Measurements from ENCODE around the gene SIRT2.
A peak's percentile ranks its signal among the peaks of the same experiment; 100 is the strongest.
"Not testable (repeated sequence)": the region's sequence is repeated elsewhere in the genome, so short reads cannot be mapped to it uniquely, and the experiment has no call there.

The SIRT2 gene

DNA sequence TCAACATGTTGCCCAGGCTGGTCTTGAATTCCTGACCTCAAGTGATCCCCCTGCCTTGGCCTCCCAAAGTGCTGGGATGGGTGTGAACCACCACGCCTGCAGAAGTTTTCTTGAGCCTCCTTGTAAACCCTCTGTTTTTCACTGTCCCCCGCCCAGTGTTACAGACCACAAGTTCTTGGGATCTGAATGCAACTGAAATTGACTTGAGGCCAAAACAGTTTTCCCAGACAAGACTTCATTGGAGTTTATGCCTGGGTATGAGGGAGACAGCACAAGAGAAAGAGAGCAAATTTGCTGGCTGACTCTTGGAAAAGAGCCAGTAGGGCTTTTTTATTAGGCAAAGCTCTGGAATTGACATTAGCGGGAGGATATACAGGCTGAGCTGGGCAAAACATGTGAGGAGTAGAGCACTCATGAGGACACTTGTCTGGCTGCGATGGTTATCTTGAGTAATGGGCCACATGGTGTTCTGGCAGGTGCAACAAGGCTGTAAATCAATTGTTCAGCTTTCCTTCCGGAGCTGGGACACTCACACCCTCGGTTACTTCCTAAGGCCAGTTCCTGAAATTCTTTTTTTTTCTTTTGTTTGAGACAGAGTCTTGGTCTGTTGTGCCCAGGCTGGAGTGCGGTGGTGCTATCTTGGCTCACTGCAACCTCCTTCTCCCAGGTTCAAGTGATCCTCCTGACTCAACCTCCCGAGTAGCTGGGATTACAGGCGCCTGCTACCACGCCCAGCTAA is 36.9 kb downstream of the SIRT2 start:
- DNase-seq = no peak

DNA sequence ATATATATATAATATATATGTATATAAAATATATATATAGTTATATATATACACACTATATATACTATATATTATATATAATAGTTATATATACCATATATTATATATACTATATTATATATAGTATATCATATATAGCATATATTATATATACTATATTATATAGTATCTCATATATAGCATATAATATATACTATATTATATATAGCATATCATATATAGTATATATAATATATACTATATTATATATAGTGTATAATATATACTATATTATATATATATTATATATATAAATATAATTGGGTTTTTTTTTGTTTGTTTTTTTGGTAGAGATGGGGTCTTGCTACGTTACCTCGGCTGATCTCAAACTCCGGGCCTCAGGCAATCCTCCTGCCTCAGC is 38.0 kb downstream of the SIRT2 start:
- no peak for DNase-seq

DNA sequence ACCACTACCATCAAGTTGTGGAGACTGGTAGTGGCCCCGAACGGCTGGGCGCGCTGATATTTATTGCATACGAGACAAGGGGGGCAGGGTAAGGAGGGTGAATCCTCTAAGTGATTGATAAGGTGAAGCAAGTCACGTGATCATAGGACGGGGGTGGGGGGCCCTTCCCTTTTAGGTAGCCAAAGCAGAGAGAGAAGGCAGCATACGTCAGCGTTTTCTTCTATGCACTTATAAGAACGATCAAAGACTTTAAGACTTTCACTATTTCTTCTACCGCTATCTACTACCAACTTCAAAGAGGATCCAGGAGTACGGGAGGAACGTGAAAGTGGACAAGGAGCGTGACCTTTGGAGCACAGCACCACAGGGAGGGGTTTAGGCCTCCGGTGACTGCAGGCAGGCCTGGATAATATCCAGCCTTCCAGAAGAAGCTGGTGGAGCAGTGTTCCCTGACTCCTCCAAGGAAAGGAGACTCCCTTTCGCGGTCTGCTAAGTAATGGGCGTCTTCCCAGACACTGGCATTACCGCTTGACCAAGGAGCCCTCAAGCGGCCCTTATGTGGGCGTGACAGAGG is 39.7 kb downstream of the SIRT2 start:
- not testable (repeated sequence) for DNase-seq

DNA sequence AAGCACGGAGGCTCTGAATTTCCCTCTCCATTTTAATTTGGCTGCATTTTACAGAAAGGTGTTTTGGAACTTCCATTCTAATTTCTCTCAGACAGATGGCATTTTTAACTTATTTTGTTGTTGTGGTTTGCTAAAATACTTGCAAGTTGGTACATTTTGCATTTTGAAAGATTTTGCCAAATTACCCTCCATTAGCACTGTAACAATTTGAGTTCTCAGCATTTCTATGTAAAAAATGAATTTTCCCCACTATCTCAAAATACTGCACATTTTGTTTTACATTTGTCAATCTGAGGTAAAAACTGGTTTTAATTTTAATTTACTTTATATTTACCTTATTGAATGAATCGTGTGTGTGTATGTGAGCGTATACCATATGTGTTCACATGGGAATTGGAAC is 42.6 kb downstream of the SIRT2 start:
- no peak for DNase-seq

DNA sequence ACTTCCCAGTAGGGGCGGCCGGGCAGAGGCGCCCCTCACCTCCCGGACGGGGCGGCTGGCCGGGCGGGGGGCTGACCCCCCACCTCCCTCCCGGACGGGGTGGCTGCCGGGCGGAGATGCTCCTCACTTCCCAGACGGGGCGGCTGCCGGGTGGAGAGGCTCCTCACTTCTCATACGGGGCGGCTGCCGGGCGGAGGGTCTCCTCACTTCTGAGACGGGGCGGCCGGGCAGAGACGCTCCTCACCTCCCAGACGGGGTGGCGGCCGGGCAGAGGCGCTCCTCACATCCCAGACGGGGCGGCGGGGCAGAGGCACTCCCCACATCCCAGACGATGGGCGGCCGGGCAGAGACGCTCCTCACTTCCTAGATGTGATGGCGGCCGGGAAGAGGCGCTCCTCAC is 43.7 kb downstream of the SIRT2 start:
- not testable (repeated sequence) for DNase-seq

DNA sequence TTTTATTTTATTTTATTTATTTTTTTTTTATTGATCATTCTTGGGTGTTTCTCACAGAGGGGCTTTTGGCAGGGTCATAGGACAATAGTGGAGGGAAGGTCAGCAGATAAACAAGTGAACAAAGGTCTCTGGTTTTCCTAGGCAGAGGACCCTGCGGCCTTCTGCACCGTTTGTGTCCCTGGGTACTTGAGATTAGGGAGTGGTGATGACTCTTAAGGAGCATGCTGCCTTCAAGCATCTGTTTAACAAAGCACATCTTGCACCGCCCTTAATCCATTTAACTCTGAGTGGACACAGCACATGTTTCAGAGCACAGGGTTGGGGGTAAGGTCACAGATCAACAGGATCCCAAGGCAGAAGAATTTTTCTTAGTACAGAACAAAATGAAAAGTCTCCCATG is 44.5 kb downstream of the SIRT2 start:
- not testable (repeated sequence) for DNase-seq

DNA sequence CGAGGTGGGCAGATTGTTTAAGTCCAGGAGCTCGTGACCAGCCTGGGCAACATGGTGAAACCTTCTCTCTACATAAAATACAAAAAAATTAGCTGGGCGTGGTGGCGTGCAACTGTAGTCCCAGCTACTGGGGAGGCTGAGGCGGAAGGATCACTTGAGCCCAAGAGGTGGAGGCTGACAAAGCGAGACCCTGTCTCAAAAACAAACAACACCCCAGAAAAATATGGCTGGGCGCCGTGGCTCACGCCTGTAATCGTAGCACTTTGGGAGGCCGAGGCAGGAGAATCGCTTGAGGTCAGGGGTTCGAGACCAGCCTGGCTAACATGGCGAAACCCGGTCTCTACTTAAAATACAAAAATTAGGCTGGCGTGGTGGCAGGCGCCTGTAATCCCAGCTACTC is 46.2 kb downstream of the SIRT2 start:
- DNase-seq = no peak

DNA sequence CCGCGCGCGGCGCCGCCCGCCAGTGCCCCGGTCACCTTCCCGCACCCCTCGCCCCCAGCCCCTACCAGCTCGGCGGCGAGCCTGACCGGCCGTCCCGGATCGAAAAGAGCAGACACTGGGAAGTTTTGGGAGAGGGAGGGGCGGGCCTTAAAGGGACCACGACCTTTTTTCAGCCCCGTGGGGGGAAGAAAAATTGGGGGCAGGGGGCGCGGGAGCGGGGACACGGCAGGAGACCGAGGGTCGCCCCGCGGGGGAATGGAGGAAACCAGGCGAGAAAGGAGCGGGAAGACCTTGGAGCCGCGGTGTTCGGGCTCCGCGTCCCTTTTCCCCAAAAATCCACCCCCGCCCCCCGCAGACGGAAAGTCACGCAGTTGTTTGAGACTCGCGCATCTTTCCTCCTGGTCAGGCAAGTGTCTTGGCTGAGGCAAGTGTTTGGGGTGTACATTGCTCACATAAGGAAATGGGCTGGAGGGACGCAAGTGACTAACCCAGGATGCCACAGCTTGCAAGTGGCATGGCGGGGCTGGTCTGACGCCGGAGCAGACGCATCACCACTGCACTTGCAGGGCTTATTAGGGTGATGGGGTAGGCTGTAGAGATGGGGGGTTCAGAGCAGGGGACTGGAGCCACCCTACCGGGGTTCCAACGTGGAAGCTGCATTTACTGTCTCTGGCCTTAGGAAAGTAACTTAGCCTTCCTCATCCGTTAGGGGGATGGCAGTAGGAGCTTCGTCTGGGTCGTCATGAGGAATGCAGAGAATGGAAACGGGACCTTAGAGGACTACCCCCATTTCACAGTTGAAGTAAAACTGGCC is 47.0 kb downstream of the SIRT2 start:
- DNase-seq = peak; percentile 76

DNA sequence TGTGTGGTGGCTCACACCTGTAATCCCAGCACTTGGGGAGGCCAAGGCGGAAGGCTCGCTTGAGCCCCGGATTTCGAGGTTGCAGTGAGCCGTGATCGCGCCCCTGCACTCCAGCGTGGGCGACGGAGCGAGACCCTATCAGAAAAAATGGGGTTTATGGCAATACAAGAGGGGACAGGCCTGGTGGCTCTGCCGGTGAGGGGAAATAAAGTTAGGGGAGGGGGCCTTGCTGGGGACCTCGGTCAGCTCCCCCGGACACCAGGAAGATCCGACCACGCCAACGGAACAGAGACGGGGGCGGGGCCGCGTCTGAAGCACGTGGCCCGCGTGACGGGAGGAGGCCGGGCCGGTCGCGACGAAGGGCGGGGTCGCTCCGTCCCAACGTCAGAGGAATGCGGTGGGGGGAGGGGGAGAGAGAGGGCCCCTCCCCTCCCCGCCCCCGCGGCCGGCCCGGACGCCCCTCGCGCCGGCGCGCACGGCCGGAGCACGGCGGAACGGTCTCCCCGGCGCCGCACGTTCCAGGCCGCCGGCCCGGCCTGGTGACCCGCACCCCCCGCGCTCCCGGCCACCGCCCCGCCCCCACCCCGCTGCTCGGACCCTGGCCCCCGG is 47.7 kb downstream of the SIRT2 start:
- DNase-seq = peak; percentile 93

DNA sequence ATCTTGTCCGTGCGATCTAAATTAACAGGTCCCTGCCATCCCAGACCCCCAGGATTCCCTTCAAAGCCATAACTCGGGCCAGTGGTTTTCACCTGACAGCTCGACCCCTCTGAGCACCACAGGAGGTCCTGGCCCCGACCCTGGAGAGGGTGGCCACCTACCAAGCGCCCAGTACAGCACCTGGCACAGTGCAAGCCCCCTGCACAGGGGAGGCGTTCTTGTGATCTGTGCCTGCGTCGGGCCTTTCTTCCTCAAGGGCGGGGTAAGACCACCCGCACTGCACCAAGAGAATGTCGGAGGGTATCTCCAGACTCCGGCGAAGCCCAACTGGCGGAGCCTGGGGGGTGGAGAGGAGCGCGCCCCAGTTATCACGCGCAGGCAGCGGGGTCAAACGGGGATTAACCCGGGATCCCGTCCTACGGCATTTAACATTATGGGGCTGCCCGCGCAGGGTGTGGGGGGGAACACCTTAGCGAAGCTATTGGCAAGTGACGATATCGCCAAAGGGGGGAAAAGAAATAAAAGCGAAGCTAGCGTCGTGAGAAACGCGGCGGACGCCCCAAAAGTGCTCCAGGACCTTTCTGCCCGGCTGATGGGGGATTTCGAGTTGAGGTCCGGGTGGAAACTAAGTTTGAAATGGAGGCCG is 48.3 kb downstream of the SIRT2 start:
- peak; percentile 43 for DNase-seq

DNA sequence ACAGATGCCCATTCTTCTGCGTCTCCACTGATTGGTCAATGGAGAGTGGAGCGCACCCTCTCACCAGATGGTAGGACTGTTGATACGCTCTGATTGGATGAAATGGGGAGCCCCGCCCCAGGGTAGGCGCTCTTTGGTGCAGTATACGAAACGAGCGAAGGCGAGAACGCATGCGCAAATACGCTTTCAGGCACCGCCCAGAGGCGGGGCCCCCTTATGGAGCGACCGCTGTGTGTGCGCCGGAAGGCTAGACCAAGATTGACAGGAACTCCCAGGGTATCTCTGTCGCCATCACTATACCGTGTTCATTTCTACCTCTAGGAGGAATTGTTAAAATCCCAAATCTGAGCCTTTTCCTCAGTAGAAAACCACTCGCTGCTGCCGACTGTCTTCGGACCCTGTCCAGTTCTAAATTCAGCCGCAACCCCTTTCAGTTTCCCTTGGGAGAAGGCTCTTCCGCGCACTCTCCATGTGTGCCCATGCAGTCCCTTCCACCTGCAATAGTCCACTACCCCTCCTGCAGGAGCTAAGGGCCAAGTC is 48.9 kb downstream of the SIRT2 start:
- no peak for DNase-seq

DNA sequence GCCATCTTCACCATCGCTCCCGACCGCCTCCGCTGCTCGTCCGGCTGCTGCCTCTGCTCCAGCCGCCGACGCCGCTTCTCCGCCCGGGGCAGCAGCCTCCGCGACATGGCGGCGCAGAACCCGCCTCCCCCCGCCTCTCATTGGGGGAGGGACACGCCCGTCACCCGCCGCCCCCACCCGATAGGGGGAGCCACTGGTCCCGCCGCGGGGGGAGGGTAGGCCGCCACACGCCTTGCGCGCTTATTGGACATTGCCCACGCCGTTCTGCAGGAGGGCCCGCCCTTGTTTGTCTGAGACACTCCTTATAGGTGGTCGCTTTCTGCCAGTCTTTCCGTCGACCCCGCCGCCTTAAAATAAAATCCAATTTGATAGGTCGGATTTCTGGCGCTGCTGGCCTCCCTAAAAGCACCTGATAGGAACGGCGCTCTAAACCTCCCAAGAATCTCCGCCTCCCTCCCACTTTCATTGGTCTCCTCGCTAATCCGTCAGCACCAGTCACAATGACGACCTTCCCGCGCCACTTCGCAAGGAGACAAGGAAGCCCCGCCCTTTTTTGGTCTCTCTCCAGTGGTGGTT is 49.5 kb downstream of the SIRT2 start, which contains the start of gene HNRNPL:
Gene HNRNPL (minus strand): TSS at position 127 of the 576 bp plus-strand sequence. CDS start 20 bp downstream, at position 107.
- DNase-seq = peak; percentile 99

DNA sequence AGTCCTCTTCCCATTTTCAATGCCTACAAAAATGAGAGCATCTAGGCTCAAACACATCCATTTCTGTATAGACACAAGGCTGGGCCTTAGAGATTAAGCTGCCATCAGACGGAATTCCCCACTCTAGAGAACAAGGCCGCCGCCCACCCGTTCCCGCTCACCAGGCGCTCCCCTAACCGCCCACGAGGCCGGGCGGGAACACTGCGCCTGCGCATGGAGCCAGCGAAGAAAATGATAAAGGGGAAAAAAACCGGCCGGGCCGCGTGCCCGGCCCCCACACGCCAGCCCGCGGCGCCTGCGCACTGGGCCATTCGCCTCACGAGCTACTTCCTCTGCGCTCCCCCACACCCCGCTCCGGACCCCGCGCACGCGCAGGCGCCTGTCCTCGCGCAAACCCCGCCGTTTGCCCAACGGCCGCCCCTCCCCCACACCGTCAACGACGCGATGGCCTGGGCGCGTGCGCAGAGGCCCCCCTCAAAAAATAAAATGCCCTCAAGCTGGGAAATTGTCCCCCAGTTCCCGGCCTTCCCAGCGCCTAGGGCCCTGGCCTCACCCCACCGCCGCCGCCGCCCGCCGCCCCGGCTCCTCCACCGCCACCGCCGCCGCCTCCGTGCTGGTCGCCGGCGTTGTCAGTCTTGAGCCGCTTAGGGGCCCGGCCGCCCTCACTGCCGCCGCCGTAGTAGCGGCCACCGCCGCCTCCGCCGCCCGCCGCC is 50.1 kb downstream of the SIRT2 start:
- peak; percentile 99 for DNase-seq

DNA sequence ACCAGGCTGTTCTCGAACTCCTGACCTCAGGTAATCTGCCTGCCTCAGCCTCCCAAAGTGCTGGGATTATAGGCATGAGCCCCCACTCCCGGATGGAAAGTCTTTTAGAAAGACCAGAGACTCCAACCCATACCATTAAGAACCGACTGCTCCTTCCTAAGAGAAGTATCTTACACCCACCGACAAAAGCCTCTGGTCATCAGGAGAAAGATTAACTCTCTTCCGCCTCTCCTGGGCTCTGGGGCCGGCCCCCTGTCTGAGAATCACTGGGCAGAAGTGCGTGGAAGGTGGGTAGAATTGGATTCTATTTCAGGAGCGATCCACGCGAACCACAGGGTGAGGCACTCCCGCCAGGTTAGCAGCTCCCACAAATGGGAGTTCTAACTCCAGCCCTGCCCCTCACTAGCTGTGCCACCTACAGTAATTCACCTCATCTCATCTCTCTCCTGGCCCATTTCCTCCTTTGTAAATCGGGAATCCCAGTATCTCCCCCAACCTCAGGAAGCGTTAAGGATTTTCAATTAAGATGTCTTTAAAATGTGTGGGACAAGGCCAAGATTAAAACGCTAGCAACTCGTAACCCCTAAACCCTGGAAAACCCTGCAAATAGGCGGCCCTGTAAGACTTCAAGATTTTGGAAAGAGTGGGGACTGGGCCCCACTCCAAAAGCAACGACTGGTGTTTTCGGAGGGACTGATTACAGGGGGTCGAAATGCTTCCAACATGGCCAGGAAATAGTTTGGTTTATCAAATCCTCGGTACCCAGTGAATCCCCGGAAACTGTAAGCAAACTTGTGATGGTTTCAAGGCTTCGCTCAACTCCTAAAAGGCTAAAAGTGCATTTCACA is 50.9 kb downstream of the SIRT2 start:
- DNase-seq = no peak

DNA sequence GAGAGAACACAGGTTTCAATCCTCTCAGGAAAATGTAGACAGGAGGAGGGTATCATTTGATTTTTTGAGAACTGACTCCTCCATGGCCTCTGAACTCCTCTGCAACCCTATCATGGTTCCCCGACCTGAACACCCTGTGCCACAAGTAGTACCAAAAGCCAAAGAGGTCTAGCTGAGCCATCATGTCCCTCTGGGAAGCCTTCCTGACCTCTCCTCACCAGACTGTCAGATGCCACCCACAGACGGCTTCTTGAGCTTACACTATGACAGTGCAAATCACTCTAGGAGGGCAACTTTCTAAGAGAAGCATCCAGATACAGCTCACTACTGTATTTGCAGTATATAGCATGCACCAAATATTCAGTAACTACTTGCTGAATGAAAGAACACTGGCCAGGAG is 53.3 kb downstream of the SIRT2 start:
- DNase-seq = no peak

DNA sequence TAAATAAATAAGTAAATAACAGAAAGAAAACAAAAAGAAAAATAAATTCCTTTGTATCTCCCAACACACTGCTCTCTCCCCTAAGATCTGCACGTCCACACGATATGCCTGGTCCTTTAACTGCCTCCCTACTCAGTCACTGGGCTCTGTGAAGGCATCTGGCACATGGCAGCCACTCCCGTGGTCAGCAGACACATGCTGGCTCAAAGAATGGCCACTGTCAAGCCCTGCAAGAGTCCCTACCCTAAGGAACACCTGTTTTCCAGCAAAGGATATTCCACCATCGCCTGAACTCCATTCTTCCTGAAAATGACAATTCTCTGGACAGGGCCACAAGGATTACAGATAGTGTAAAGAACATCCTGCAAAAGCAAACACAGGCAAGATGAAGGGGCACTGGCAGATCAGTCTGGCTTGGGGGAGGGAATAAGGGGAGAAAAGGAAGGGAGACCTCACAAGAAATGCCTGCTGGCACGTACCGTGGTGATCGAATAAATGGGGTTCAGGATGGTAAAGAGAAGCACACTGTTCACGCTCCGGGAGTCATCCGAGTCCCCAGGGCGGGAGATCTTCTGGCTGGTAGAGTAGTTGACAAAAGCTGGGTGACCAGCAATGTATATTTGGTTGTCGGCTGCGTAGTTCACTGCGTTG is 53.9 kb downstream of the SIRT2 start:
- no peak for DNase-seq

DNA sequence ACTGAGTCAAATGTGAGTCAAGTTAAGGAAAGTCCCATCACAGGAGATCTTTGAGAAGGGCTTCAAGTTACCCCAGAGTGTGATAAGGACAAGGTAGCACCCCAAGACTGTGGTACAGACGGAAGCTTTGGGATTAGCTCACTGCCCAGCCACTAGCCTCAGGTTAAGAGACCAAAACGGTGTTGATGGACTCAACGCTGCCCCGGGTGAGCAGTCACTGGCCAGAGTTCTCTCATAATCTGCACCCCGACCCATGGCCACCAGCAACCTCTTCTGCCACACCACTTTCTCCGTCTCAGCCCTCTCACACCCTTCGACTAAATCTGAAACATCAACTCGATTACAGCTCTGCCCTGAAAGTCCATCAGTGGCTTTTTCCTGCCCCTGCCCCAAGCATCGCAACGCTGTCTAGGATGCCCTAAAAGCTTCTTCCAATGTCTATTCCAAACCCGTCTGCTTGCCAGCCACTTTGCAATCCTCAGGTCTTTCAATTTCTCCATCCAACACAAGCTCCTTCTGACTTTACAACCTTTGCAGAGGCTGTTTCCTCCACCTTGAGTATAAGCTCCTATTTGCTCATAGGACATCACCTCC is 55.2 kb downstream of the SIRT2 start:
- no peak for DNase-seq

DNA sequence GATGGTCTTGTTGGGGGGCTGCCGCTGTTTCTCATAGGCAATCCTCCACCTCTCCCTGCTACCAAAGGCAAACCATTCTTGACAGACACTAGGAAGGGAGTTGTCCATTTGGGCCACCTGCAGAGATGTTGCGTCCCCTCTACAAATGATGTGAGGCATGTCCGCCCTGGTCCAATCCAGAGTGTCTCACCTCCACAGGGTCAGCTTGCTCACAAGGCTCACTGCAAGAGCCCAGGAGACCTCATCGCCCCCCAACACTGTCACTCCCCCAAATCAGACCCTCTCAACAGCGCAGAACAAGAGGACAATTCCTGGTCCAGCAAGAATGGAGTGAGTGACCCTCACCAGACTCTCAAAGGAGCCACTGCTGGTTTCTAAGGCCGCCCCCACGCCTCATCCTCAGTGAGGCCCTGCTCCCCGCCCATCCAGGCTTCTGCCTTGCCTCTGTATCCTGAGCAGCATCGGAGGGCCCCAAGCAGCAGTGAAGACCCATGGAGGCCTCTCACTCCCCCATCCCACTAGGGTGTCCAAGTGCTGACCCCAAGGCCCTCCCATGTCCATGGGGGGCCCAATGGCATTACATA is 56.2 kb downstream of the SIRT2 start:
- no peak for DNase-seq
